H9 (cell line): ENCODE measurements around the gene MSL1. TPM values are rescaled to one million over a fixed set of nuclear protein-coding genes. Genes with fewer than 3 reads are reported as not detected.

Experiments
- DNase-seq: peaks from one replicate; pipeline ENCODE4 v3.0.0-alpha.2; 2017
- H2AFZ ChIP-seq: one replicate; pipeline ENCODE4 v1.6.1; 2013; ENCODE audit warnings: mild to moderate bottlenecking, low read length, control low read depth, moderate library complexity
- H2AK5ac ChIP-seq: 2 replicates; pipeline ENCODE4 v1.6.1; 2013; ENCODE audit warnings: low read length, control low read depth, mixed read lengths; ENCODE audit not compliant: insufficient read length
- H2BK120ac ChIP-seq: one replicate; pipeline ENCODE4 v1.6.1; 2013; ENCODE audit warnings: low read depth, mild to moderate bottlenecking, low read length, control low read depth, inconsistent platforms; ENCODE audit not compliant: poor library complexity, severe bottlenecking
- H2BK12ac ChIP-seq: 2 replicates; pipeline ENCODE4 v1.6.1; 2013; ENCODE audit warnings: low read length, control low read depth, mixed read lengths, low read depth; ENCODE audit not compliant: insufficient read length
- H2BK15ac ChIP-seq: 2 replicates; pipeline ENCODE4 v1.6.1; 2013; ENCODE audit warnings: low read depth, low read length, control low read depth
- H2BK20ac ChIP-seq: one replicate; pipeline ENCODE4 v1.6.1; 2013; ENCODE audit warnings: low read depth, mild to moderate bottlenecking, low read length, control low read depth, inconsistent platforms; ENCODE audit not compliant: poor library complexity, severe bottlenecking
- H2BK5ac ChIP-seq: 2 replicates; pipeline ENCODE4 v1.6.1; 2013; ENCODE audit warnings: low read length, control low read depth, mixed read lengths; ENCODE audit not compliant: insufficient read length
- H3K14ac ChIP-seq: 2 replicates; pipeline ENCODE4 v1.6.1; 2013; ENCODE audit warnings: low read length, control low read depth; ENCODE audit not compliant: insufficient read depth
- H3K18ac ChIP-seq: 2 replicates; pipeline ENCODE4 v1.6.1; 2013; ENCODE audit warnings: low read depth, mild to moderate bottlenecking, mixed read lengths, low read length, control low read depth; ENCODE audit not compliant: insufficient read length
- H3K23ac ChIP-seq: 2 replicates; pipeline ENCODE4 v1.6.1; 2013; ENCODE audit warnings: low read length, control low read depth, mixed read lengths, low read depth; ENCODE audit not compliant: insufficient read length
- H3K23me2 ChIP-seq: 2 replicates; pipeline ENCODE4 v1.6.1; 2013; ENCODE audit warnings: low read depth, mild to moderate bottlenecking, mixed read lengths, low read length, control low read depth; ENCODE audit not compliant: insufficient read length, poor library complexity, severe bottlenecking
- H3K27ac ChIP-seq: 2 replicates; pipeline ENCODE4 v1.5.1; 2013; ENCODE audit warnings: low read length, control low read depth, mixed read lengths, low read depth; ENCODE audit not compliant: insufficient read length
- H3K27me3 ChIP-seq: 2 replicates; pipeline ENCODE4 v1.6.1; 2013; ENCODE audit warnings: low read length, control low read depth, inconsistent platforms; ENCODE audit not compliant: insufficient read depth
- H3K4ac ChIP-seq: 2 replicates; pipeline ENCODE4 v1.6.1; 2013; ENCODE audit warnings: low read depth, mild to moderate bottlenecking, control low read depth, inconsistent platforms, low read length, moderate library complexity
- H3K4me1 ChIP-seq: 2 replicates; pipeline ENCODE4 v1.6.1; 2013; ENCODE audit warnings: low read length, control low read depth, inconsistent platforms; ENCODE audit not compliant: insufficient read depth
- H3K4me2 ChIP-seq: 2 replicates; pipeline ENCODE4 v1.6.1; 2013; ENCODE audit warnings: low read length, control low read depth, mixed read lengths; ENCODE audit not compliant: insufficient read length, insufficient read depth
- H3K56ac ChIP-seq: 2 replicates; pipeline ENCODE4 v1.6.1; 2013; ENCODE audit warnings: low read depth, mild to moderate bottlenecking, mixed read lengths, low read length, control low read depth; ENCODE audit not compliant: insufficient read length
- H3K79me1 ChIP-seq: 2 replicates; pipeline ENCODE4 v1.6.1; 2013; ENCODE audit warnings: low read depth, mild to moderate bottlenecking, moderate library complexity, low read length, control low read depth, inconsistent platforms; ENCODE audit not compliant: insufficient read depth, poor library complexity, severe bottlenecking
- H3K79me2 ChIP-seq: 2 replicates; pipeline ENCODE4 v1.6.1; 2013; ENCODE audit warnings: low read length, control low read depth, inconsistent platforms; ENCODE audit not compliant: insufficient read depth
- H3K9ac ChIP-seq: 2 replicates; pipeline ENCODE4 v1.6.1; 2013; ENCODE audit warnings: low read length, control low read depth, mixed read lengths; ENCODE audit not compliant: insufficient read length; ENCODE audit errors: extremely low read depth
- H3K9me3 ChIP-seq: one replicate; pipeline ENCODE4 v1.6.1; 2013; ENCODE audit warnings: low read depth, low read length, inconsistent platforms; ENCODE audit not compliant: control insufficient read depth
- H3T11ph ChIP-seq: one replicate; pipeline ENCODE4 v1.6.1; 2013; ENCODE audit warnings: mild to moderate bottlenecking, low read length, control low read depth, inconsistent platforms
- H4K20me1 ChIP-seq: one replicate; pipeline ENCODE4 v1.6.1; 2013; ENCODE audit not compliant: control insufficient read depth, insufficient read length, insufficient read depth
- H4K5ac ChIP-seq: 2 replicates; pipeline ENCODE4 v1.6.1; 2013; ENCODE audit warnings: low read depth, mild to moderate bottlenecking, mixed read lengths, low read length, control low read depth; ENCODE audit not compliant: insufficient read length
- H4K8ac ChIP-seq: replicated peaks from 2 replicates; pipeline ENCODE4 v1.6.1; 2013; ENCODE audit warnings: low read length, control low read depth, mixed read lengths, low read depth; ENCODE audit not compliant: insufficient read length
- H4K91ac ChIP-seq: 2 replicates; pipeline ENCODE4 v1.6.1; 2013; ENCODE audit warnings: low read depth, mild to moderate bottlenecking, moderate library complexity, mixed read lengths, low read length, control low read depth; ENCODE audit not compliant: insufficient read length
- H3K27ac Mint-ChIP-seq, 3 experiments: 2 replicates in 2 of 3; 3 replicates in 1 of 3; pipeline ENCODE4 v1.8.0; 2020 to 2021; ENCODE audit warnings: mixed read lengths in 3 of 3, mild to moderate bottlenecking in 1 of 3, moderate library complexity in 1 of 3
- H3K27me3 Mint-ChIP-seq: 2 replicates; pipeline ENCODE4 v1.8.0; 2021; ENCODE audit warnings: low read depth, mild to moderate bottlenecking, moderate library complexity, mixed read lengths
- H3K36me3 Mint-ChIP-seq, 3 experiments: 2 replicates in 2 of 3; 3 replicates in 1 of 3; pipeline ENCODE4 v1.8.0; 2020 to 2021; ENCODE audit warnings: low read depth in 3 of 3, mixed read lengths in 3 of 3; ENCODE audit not compliant: insufficient read depth in 1 of 3
- H3K4me1 Mint-ChIP-seq, 2 experiments: 2 replicates each; pipeline ENCODE4 v1.8.0; 2020; ENCODE audit warnings: mixed read lengths in 2 of 2
- H3K4me3 Mint-ChIP-seq, 2 experiments: 2 replicates in 1 of 2; 3 replicates in 1 of 2; pipeline ENCODE4 v1.8.0; 2020 to 2021; ENCODE audit warnings: mild to moderate bottlenecking in 2 of 2, mixed read lengths in 2 of 2, moderate library complexity in 1 of 2
- H3K9me3 Mint-ChIP-seq, 2 experiments: 2 replicates in 1 of 2; 3 replicates in 1 of 2; pipeline ENCODE4 v1.8.0; 2020; ENCODE audit warnings: mild to moderate bottlenecking in 2 of 2, mixed read lengths in 2 of 2, moderate library complexity in 1 of 2
- CTCF ChIP-seq: fragments of 200-600 bp; sonication (generic); conservative IDR thresholded peaks from 3 replicates; pipeline ENCODE4 v1.8.0; 2021; ENCODE audit warnings: antibody characterized with exemption, mild to moderate bottlenecking
- WGBS: extraction: QIAGEN DNeasy Blood & Tissue Kit; methylation state at CpG from one replicate; pipeline ENCODE4 v1.1.7; 2013; ENCODE audit warnings: missing lambda C conversion rate, low lambda C conversion rate, mixed read lengths; ENCODE audit not compliant: insufficient read length; ENCODE audit errors: extremely low coverage; 5-methylcytosine and 5-hydroxymethylcytosine counted together
- total RNA-seq: library from RNA; stranded (reverse); gene quantifications from 2 replicates; pipeline ENCODE4 v1.2.1, GENCODE V29; 2021

MSL1 gene
- total RNA-seq, 1 experiment from 2014 or later, result 105 TPM

GRCh38 chr17:40089077-40089895, 32.5 kb upstream of the MSL1 start:
- no peak for TF ChIP-seq CTCF
- Histone ChIP-seq H2BK5ac (no peak overlapping the region), H3K4me1 (no peaks in the 10 kb centered on the region; the same call in 1 of the 2 replicates), H4K20me1 (peaks cover 2% of the 10 kb centered on the region), H3K14ac (no peak overlapping the region), H3T11ph (no peak overlapping the region), H3K4me2 (no peak overlapping the region), H3K56ac (no peak overlapping the region), H2BK120ac (no peak overlapping the region), H4K8ac (no peak overlapping the region), H2AFZ (no peak overlapping the region), H3K18ac (no peak overlapping the region), H3K27me3 (no peaks in the 10 kb centered on the region), H4K91ac (no peak overlapping the region), H2BK15ac (no peak overlapping the region), H2BK12ac (no peak overlapping the region), H3K9ac (no peak overlapping the region), H3K9me3 (no peaks in the 10 kb centered on the region), H3K23ac (no peak overlapping the region), H3K4ac (no peak overlapping the region), H3K79me2 (no peaks in the 10 kb centered on the region), H3K23me2 (no peaks in the 10 kb centered on the region), H3K27ac (no peak overlapping the region), H2AK5ac (no peak overlapping the region), H3K79me1 (no peaks in the 10 kb centered on the region), H2BK20ac (no peak overlapping the region), H4K5ac (no peak overlapping the region)
- WGBS, result no CpG with 5 or more reads among the region's 26 CpGs
- Mint-ChIP-seq H3K27me3 (no peaks in the 10 kb centered on the region), H3K9me3 (peaks cover 0 to 2% of the 10 kb centered on the region in 2 experiments; a peak in 1 of 5 replicates), H3K4me1 (peaks cover 9 to 46% of the 10 kb centered on the region in 2 experiments; a peak in 3 of 4 replicates), H3K4me3 (peak overlapping the region in 1 of 2 experiments; percentile 28; a peak in 1 of 5 replicates), H3K36me3 (peaks cover 21 to 40% (median 34%) of the 10 kb centered on the region in 3 experiments; a peak in 6 of 7 replicates), H3K27ac (peak overlapping the region in 2 of 3 experiments; percentile 55 to 82; a peak in 3 of 7 replicates)
- DNase-seq, result no peak
